ENCODE data around the gene DNASE1L1.

The DNASE1L1 gene

GRCh38 chrX:154371789-154372300 lies 37.2 kb downstream of the DNASE1L1 start (continued):
- TF ChIP-seq ZNF266 (tag by site-specific recombination; IDR thresholded peaks at IDR 0.05; ENCODE audit: low read depth): no peak
- TF ChIP-seq ZNF341 (tag by site-specific recombination; IDR thresholded peaks at IDR 0.05; ENCODE audit: low read depth): no peak
- no peak for TF ChIP-seq KLF9 (tag by site-specific recombination; IDR thresholded peaks at IDR 0.05; ENCODE audit: low read depth)
- TF ChIP-seq PRDM2 (tag by site-specific recombination; IDR thresholded peaks at IDR 0.05; ENCODE audit: borderline replicate concordance): 0 out of 2 replicates have a peak, but pooled peaks have one; percentile 59
- TF ChIP-seq ZNF768 (tag by site-specific recombination; IDR thresholded peaks at IDR 0.05): no peak
- TF ChIP-seq PRDM4 (tag by site-specific recombination; IDR thresholded peaks at IDR 0.05): no peak
- no peak for TF ChIP-seq ZNF184 (tag by site-specific recombination; IDR thresholded peaks at IDR 0.05)
- peak; percentile 95 for TF ChIP-seq ZIC2 (tag by site-specific recombination; IDR thresholded peaks at IDR 0.05)
- TF ChIP-seq ZNF10 (tag by site-specific recombination; IDR thresholded peaks at IDR 0.05): no peak
- no peak for TF ChIP-seq ZFP3 (tag by site-specific recombination; IDR thresholded peaks at IDR 0.05; ENCODE audit: low read depth)
- no peak for TF ChIP-seq ZNF544 (tag by site-specific recombination; IDR thresholded peaks at IDR 0.05)
- TF ChIP-seq SP3 (tag by site-specific recombination; IDR thresholded peaks at IDR 0.05): no peak
- TF ChIP-seq ZNF121 (tag by site-specific recombination; IDR thresholded peaks at IDR 0.05): no peak
- TF ChIP-seq GLI4 (tag by site-specific recombination; IDR thresholded peaks at IDR 0.05): no peak
- peak; percentile 87 for TF ChIP-seq ZBTB8A (tag by site-specific recombination; IDR thresholded peaks at IDR 0.05)
- no peak for TF ChIP-seq ZNF792 (tag by site-specific recombination; IDR thresholded peaks at IDR 0.05)
- no peak for TF ChIP-seq ZBTB21 (tag by site-specific recombination; IDR thresholded peaks at IDR 0.05)
- no peak for TF ChIP-seq ZNF707 (tag by site-specific recombination; IDR thresholded peaks at IDR 0.05)
- 0 out of 2 replicates have a peak, but pooled peaks have one; percentile 8 for TF ChIP-seq ZNF76 (tag by site-specific recombination; IDR thresholded peaks at IDR 0.05; ENCODE audit: borderline replicate concordance, low read depth)
- TF ChIP-seq ZNF529 (tag by site-specific recombination; IDR thresholded peaks at IDR 0.05; ENCODE audit: insufficient replicate concordance): no peak
- no peak for TF ChIP-seq ZNF169 (tag by site-specific recombination; IDR thresholded peaks at IDR 0.05)
- TF ChIP-seq GLIS1 (tag by site-specific recombination; IDR thresholded peaks at IDR 0.05): peak; percentile 97
- no peak for TF ChIP-seq ZNF624 (tag by site-specific recombination; IDR thresholded peaks at IDR 0.05)
- no peak for TF ChIP-seq ZNF416 (tag by site-specific recombination; IDR thresholded peaks at IDR 0.05)
- TF ChIP-seq ZNF239 (tag by site-specific recombination; IDR thresholded peaks at IDR 0.05): no peak
- TF ChIP-seq PRDM6 (tag by site-specific recombination; IDR thresholded peaks at IDR 0.05): no peak
- no peak for TF ChIP-seq ZNF596 (tag by site-specific recombination; IDR thresholded peaks at IDR 0.05)
- no peak for TF ChIP-seq ZNF571 (tag by site-specific recombination; IDR thresholded peaks at IDR 0.05)
- peak; percentile 5 for TF ChIP-seq ZBTB26 (tag by site-specific recombination; optimal IDR thresholded peaks at IDR 0.05)

Data from HEK293 (cell line).